GM06990 (cell line): ENCODE data around the gene RNASE11.

Experiments used
- DNase-seq: peaks from one replicate; pipeline ENCODE4 v3.0.0-alpha.2; 2011; ENCODE audit not compliant: insufficient read length; ENCODE audit errors: extremely low read depth
- H3K27me3 ChIP-seq: replicated peaks from 2 replicates; pipeline ENCODE4 v1.6.0; 2011; ENCODE audit warnings: low read length; ENCODE audit not compliant: control insufficient read depth, insufficient read depth
- H3K36me3 ChIP-seq: 2 replicates; pipeline ENCODE4 v1.5.1; 2011; ENCODE audit warnings: low read length; ENCODE audit not compliant: control insufficient read depth, insufficient read depth
- H3K4me3 ChIP-seq: replicated peaks from 2 replicates; pipeline ENCODE4 v1.5.1; 2011; ENCODE audit warnings: low read depth, mild to moderate bottlenecking, control low read depth, low read length
- TF ChIP-seq, protein P1 (sequence below): IDR thresholded peaks from 2 replicates; pipeline ENCODE4 v1.5.1; 2011; ENCODE audit warnings: low read length, control low read depth, mild to moderate bottlenecking, inconsistent platforms; ENCODE audit not compliant: insufficient read depth, poor library complexity, severe bottlenecking

The RNASE11 gene

DNA sequence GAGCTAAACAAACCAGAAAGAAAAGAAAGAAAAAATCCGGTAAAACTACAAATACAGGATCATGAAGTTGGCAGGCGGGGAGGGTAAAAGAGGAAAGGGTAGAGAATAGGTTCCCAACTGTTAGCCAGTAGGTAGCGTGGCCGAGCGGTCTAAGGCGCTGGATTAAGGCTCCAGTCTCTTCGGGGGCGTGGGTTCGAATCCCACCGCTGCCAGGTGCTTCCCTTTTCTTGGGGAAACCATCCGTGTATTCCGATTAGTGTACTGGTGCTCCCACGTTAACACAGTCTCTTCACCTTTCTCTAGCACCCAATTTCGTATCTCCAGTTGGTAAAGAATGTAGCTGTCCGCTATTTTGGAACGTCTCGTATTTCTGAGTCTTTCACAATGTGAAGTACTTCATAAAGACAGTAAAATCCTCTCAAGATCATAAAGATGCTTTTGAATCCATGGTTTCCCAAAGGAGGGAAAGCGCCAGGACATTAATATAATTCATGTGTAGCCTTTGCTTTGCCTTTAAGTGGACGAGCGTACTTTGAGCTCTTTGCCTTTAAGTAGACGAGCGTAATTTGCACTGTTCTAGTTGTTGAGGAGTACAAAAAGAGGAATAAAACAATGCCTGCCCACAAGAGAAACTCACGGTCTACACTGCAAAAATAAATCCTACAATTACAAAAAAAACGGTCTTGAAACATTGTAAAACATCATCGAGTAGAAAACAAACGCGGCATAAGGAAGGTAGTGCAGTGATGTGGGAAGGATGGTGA lies 22.4 kb upstream of the RNASE11 start:
- Histone ChIP-seq H3K27me3 (no peaks in the 10 kb centered on the region), H3K4me3 (peak overlapping the region; percentile 77), H3K36me3 (no peaks in the 10 kb centered on the region)
- DNase-seq: peak; percentile 75
- TF ChIP-seq, protein P1, sequence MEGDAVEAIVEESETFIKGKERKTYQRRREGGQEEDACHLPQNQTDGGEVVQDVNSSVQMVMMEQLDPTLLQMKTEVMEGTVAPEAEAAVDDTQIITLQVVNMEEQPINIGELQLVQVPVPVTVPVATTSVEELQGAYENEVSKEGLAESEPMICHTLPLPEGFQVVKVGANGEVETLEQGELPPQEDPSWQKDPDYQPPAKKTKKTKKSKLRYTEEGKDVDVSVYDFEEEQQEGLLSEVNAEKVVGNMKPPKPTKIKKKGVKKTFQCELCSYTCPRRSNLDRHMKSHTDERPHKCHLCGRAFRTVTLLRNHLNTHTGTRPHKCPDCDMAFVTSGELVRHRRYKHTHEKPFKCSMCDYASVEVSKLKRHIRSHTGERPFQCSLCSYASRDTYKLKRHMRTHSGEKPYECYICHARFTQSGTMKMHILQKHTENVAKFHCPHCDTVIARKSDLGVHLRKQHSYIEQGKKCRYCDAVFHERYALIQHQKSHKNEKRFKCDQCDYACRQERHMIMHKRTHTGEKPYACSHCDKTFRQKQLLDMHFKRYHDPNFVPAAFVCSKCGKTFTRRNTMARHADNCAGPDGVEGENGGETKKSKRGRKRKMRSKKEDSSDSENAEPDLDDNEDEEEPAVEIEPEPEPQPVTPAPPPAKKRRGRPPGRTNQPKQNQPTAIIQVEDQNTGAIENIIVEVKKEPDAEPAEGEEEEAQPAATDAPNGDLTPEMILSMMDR: no peak

GRCh38 chr14:20609215-20610001 lies 21.6 kb upstream of the RNASE11 start:
- Histone ChIP-seq H3K4me3 (peak overlapping the region; percentile 77), H3K36me3 (no peaks in the 10 kb centered on the region), H3K27me3 (no peaks in the 10 kb centered on the region)
- DNase-seq: peak; percentile 80
- TF ChIP-seq, protein P1: peak; percentile 92

DNA sequence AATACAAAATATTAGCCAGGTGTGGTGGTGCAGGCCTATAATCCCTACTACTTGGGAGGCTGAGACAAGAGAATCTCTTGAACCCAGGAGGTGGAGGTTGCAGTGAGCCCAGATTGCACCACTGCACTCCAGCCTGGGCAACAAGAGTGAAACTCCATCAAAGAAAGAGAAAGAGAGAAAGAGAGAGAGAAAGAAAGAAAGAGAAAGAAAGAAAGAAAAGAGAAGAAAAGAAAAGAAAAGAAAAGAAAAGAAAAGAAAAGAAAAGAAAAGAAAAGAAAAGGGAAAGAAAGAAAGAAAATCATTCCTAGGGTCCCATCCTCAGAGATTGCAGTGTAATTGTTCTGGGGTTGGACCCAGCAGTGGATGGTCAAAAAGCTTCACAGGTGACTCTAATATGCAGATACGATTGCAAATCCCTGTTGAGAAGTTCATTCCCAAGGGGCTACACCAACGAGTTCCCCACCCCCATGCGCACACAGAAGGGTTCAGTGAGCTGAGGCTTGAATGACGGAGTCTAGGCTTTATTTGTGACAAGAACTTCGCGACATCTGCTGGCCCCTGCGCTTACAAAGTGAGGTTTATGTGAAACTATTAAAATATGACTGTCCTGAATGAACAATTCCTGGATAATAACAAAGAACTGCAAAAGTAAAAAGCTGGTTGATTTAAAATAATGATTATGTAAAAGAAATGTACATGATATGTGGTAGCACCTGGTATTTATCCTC lies 20.7 kb upstream of the RNASE11 start:
- H3K4me3 ChIP-seq: no peak overlapping the region
- no peak for DNase-seq
- TF ChIP-seq, protein P1: no peak

DNA sequence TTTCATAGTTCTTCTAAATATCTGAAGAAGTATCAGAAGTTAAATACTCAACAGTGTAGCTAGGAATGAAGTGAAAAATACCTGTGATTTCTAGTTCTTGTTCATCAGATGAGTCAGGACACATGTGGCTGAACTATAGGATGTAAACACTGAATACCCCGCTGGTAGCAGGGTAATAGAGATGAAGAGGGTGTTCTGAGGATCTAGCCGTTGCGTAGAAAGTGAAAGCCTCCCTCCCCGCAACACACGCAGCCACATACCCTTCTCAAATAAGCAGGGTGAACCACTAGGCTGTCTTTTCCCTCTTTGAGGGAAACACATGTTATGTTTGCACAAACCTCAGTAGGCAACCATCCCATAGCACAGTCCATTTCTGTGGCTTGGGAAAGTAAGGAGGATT lies 19.8 kb upstream of the RNASE11 start:
- TF ChIP-seq, protein P1: no peak
- DNase-seq: no peak
- Histone ChIP-seq H3K27me3 (no peaks in the 10 kb centered on the region), H3K36me3 (no peaks in the 10 kb centered on the region), H3K4me3 (no peak overlapping the region)

More for the DNA sequence above, 20.7 kb upstream of the RNASE11 start:
- H3K36me3 ChIP-seq: no peaks in the 10 kb centered on the region
- no peaks in the 10 kb centered on the region for H3K27me3 ChIP-seq

DNA sequence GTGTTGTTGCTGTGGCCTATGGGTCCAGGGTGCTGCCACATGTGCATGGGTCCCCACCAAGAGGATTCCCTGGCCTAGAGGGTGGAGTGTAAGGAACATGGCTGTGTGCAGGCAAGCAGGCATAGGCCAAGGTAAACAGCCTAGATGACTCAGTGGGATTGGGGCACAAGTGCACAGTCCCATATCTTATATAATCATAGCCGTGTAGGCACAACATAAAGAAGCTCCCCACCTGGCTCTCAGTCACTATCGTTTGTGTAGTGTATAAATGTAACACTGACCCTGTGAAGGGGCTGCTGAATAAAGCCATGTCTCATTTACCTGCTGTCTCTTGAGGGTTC lies 19.1 kb upstream of the RNASE11 start:
- TF ChIP-seq, protein P1: no peak
- Histone ChIP-seq H3K4me3 (no peak overlapping the region), H3K27me3 (no peaks in the 10 kb centered on the region), H3K36me3 (no peaks in the 10 kb centered on the region)
- no peak for DNase-seq
